ENCODE measurements around the gene LETM1.
"Not testable (repeated sequence)": the region's sequence is repeated elsewhere in the genome, so short reads cannot be mapped to it uniquely, and the experiment has no call there.

Gene LETM1

DNA sequence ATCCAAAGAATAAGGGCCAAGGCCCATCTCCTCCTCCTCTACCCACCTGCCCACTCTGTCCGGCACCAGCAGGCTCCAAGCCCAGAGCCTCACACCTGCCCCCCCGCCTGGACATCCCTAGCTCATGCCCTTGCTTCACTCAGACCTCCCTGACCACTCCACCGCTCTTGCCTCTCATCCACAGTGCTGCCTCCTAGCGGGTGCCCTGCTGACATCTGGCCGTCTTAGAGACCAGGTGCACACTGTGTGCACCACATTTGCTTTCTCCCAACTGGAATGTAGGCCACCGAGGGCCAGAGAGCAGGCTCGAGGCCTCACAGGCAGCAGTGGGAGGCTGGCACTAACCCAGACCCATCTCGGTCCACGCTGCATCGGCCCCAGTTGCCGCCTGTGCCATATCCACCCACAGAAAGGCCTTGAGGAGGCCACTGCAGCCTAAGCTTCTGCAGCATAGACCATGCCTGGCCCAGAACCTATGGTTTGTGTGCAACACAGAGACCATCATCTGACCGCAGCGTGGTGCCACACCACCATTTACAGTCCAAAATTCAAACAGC, 13.5 kb downstream of the LETM1 start:
- TF ChIP-seq, protein P1, sequence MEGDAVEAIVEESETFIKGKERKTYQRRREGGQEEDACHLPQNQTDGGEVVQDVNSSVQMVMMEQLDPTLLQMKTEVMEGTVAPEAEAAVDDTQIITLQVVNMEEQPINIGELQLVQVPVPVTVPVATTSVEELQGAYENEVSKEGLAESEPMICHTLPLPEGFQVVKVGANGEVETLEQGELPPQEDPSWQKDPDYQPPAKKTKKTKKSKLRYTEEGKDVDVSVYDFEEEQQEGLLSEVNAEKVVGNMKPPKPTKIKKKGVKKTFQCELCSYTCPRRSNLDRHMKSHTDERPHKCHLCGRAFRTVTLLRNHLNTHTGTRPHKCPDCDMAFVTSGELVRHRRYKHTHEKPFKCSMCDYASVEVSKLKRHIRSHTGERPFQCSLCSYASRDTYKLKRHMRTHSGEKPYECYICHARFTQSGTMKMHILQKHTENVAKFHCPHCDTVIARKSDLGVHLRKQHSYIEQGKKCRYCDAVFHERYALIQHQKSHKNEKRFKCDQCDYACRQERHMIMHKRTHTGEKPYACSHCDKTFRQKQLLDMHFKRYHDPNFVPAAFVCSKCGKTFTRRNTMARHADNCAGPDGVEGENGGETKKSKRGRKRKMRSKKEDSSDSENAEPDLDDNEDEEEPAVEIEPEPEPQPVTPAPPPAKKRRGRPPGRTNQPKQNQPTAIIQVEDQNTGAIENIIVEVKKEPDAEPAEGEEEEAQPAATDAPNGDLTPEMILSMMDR (IDR thresholded peaks at IDR 0.05; ENCODE audit: low read depth, low read length) = no peak
- DNase-seq (ENCODE audit: extremely low read depth, low read depth) = no peak

DNA sequence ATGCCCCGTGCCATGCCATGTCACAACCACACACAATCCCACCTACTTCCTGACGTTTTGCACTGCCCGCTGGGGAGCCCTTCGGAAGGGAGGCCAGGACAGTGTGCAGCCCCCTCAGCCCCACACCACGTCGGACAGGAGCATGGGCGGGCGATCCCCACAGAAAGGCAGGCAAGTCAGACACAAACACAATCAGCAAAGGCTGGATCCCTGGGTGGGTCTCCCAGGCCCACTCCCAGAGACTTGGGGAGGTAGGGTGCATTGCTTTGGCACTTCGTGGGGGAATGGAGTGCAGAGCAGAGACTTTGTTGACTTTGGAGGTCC, 14.1 kb downstream of the LETM1 start:
- TF ChIP-seq, protein P1 (IDR thresholded peaks at IDR 0.05; ENCODE audit: low read depth, low read length) = no peak
- no peak for DNase-seq (ENCODE audit: extremely low read depth, low read depth)

DNA sequence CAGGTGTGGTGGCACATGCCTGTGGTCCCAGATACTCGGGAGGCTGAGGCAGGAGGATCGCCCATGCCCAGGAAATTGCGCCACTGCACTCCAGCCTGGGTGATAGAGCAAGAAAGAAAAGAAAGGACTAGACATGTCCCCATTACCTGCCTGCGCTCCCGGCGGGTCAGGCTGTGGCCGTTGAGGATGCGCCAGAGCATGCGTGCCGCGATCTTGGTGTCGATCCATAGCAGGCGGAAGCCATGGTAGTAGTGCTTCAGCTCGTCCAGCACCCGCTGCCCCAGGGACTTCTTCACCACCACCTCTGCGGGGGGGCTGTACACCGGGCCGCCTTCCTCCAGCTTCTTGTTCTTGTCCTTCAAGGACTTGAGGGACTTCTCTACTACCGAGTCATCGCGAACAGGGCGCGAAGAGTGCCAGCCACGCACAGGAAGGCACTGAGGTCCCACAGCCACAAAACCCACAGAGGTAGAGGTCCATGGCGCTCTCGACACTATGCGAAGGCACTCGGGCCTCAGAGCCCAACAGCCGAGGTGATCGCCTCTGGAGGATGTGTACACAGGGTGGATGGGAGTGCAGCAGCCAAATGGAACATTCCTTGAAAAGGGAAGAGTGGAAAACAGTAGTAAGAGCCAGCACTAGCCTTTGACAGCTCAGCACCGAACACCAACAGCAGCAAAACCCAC, 14.6 kb downstream of the LETM1 start:
- DNase-seq (ENCODE audit: extremely low read depth, low read depth) = no peak
- TF ChIP-seq, protein P1 (IDR thresholded peaks at IDR 0.05; ENCODE audit: low read depth, low read length) = no peak

DNA sequence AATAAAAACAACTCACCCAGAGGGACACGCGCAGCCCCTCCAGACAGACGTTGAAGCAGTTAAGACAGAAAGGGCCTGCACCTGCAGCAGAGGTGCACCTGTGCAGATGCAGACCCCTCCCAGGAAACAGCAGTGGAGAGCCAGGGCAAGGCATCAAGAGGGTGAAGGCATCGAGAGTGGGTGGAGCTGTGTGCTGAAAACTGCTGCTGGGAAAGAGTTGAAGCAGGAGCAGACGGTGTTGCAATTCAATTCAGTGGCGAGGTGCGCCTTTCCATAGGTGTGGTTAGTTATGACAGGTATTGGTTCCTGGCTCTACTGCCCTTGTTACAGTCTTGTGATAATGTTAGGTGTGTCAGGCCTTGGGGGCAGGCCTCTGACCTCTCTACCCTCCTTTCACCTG, 16.7 kb downstream of the LETM1 start:
- DNase-seq (ENCODE audit: extremely low read depth, low read depth) = no peak
- TF ChIP-seq, protein P1 (IDR thresholded peaks at IDR 0.05; ENCODE audit: low read depth, low read length) = no peak

DNA sequence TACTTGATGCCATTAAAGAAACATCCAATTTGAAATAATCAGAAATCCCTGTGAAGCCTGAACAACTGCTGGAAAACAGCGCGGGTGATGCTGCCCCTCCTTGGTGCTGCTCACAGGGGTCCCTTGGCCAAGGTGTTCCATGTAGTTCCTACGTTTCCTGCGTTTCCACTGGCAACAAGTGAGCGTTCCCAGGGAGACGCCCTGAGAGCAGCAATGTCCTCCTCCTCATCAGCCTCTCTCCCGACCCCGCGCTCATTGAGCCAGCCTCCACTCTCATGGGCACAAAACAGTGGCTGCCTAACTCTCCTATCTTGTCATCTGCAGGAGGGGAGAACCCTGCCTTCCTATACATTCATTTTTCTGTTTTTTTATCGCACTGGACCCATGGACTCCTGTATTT, 18.9 kb downstream of the LETM1 start:
- DNase-seq (ENCODE audit: extremely low read depth, low read depth) = no peak
- TF ChIP-seq, protein P1 (IDR thresholded peaks at IDR 0.05; ENCODE audit: low read depth, low read length) = no peak

DNA sequence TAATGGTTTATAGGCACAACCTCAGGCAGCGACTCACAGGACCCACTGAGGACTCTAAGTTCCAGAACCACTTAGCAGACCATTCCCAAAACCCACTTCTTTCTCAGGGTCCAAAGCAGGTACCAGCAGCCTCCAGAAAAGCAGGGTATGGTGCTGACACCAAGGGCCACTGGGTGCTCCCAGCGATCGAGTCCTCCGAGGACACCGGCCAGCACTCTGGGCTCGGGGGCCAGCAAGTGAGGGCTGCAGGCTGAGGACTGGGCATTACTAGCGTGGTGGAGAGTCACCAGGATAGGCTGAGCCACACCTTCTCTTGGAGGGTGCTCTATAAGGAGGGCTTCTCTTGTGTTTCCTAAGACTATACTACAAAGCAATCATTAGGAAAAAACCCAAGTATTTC, 19.3 kb downstream of the LETM1 start:
- TF ChIP-seq, protein P1 (IDR thresholded peaks at IDR 0.05; ENCODE audit: low read depth, low read length) = no peak
- no peak for DNase-seq (ENCODE audit: extremely low read depth, low read depth)

DNA sequence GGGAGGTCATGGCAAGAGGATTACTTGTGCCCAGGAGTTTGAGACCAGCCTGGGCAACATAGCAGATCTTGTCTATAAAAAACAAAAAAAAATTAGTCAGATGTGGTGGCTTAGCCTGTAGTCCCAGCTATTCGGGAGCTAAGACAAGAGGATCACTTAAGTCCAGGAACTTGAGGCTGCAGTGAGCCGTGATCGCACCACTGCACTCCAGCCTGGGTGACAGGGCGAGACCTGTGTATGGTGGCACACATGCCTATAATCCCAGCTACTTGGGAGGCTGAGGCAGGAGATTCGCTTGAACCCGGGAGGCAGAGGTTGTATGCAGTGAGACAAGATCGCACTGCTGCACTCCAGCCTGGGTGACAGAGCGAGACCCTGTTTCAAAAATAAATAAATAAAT, 20.1 kb downstream of the LETM1 start:
- not testable (repeated sequence) for DNase-seq (ENCODE audit: extremely low read depth, low read depth)
